Measurements from ENCODE around the gene GRK6.

DNA sequence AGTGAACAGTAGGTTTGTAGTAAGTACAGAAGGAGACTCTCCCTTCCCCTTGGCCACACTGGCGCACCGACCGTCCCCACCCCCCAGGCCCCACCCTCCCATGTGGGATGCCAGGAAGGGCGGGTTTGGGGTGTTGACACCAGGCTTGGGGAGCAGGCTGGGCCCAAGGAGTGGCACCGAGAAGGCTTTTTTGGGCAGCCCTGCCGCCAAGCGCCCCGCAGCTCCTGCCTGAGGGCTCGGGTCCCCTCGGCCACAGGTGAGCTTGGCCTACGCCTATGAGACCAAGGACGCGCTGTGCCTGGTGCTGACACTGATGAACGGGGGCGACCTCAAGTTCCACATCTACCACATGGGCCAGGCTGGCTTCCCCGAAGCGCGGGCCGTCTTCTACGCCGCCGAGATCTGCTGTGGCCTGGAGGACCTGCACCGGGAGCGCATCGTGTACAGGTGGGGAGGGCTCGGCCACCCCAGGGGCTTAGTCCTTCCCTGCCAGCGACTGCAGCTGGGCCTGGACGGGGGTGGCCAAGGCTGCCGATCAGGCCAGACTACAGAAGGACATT lies 7.3 kb downstream of the GRK6 start:
- TF ChIP-seq, protein P1, sequence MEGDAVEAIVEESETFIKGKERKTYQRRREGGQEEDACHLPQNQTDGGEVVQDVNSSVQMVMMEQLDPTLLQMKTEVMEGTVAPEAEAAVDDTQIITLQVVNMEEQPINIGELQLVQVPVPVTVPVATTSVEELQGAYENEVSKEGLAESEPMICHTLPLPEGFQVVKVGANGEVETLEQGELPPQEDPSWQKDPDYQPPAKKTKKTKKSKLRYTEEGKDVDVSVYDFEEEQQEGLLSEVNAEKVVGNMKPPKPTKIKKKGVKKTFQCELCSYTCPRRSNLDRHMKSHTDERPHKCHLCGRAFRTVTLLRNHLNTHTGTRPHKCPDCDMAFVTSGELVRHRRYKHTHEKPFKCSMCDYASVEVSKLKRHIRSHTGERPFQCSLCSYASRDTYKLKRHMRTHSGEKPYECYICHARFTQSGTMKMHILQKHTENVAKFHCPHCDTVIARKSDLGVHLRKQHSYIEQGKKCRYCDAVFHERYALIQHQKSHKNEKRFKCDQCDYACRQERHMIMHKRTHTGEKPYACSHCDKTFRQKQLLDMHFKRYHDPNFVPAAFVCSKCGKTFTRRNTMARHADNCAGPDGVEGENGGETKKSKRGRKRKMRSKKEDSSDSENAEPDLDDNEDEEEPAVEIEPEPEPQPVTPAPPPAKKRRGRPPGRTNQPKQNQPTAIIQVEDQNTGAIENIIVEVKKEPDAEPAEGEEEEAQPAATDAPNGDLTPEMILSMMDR (IDR thresholded peaks at IDR 0.05): no peak
- TF ChIP-seq EP300 (IDR thresholded peaks at IDR 0.05) (no peak), POLR2A (IDR thresholded peaks at IDR 0.05) (no peak)
